Tibial nerve (tissue), 4 donors: ENCODE results near the gene TNRC6C. TPM values are rescaled to one million over a fixed set of nuclear protein-coding genes. Genes with fewer than 3 reads are reported as not detected.

Experiments
- DNase-seq, 2 donors: peaks; one replicate each; pipeline ENCODE4 v3.0.0-alpha.2; 2019; ENCODE audit warnings: low spot score in 2 of 2
- H3K27ac ChIP-seq, 4 donors: fragments of 200-600 bp; sonication (generic) in 3 of 4; one replicate each; pipeline ENCODE4 v1.5.1; 2017 to 2019; ENCODE audit warnings: mild to moderate bottlenecking in 1 of 4
- H3K27me3 ChIP-seq, 2 donors: fragments of 200-600 bp; sonication (generic) in 1 of 2; one replicate each; pipeline versions ENCODE4 v1.5.1 to v1.6.0; 2017 to 2019
- H3K36me3 ChIP-seq, 3 donors: fragments of 200-600 bp; sonication (generic); one replicate each; pipeline ENCODE4 v1.5.1; 2018 to 2019
- H3K4me1 ChIP-seq, 4 donors: fragments of 200-600 bp; sonication (generic) in 3 of 4; one replicate each; pipeline ENCODE4 v1.5.1; 2017 to 2019
- H3K4me3 ChIP-seq, 4 donors: fragments of 200-600 bp; sonication (generic) in 3 of 4; one replicate each; pipeline ENCODE4 v1.5.1; 2017 to 2019; ENCODE audit warnings: mild to moderate bottlenecking in 1 of 4, moderate library complexity in 1 of 4
- H3K9me3 ChIP-seq, 4 donors: fragments of 200-600 bp; sonication (generic) in 3 of 4; one replicate each; pipeline ENCODE4 v1.5.1; 2017 to 2019
- CTCF ChIP-seq, 5 experiments: fragments of 200-600 bp in 3 of 5; fragments of 450-650 bp in 2 of 5; sonication (generic) in 3 of 5; IDR thresholded peaks; one replicate each; pipeline ENCODE4 v1.5.1; 2016 to 2019; ENCODE audit warnings: antibody characterized with exemption in 5 of 5, mild to moderate bottlenecking in 3 of 5, moderate library complexity in 2 of 5
- EP300 ChIP-seq, 2 donors: sonication (generic); formaldehyde crosslinking; IDR thresholded peaks; one replicate each; pipeline ENCODE4 v1.6.1; 2017; ENCODE audit warnings: antibody characterized with exemption in 2 of 2, mild to moderate bottlenecking in 1 of 2
- POLR2A ChIP-seq, 2 donors: fragments of 450-650 bp; IDR thresholded peaks; one replicate each; pipeline ENCODE4 v1.6.1; 2017; ENCODE audit warnings: antibody characterized with exemption in 2 of 2, mild to moderate bottlenecking in 2 of 2, moderate library complexity in 2 of 2
- whole genome bisulfite sequencing, 2 donors: methylation state at CpG; one replicate each; pipeline ENCODE4 v1.1.5; 2018; 5-methylcytosine and 5-hydroxymethylcytosine counted together
- total RNA-seq, 4 donors: library from RNA; depleted of rRNA; stranded (reverse); fragments of >200 nt; gene quantifications; one replicate each; pipeline ENCODE4 v1.1.0, GENCODE V29; 2016

TNRC6C gene
- total RNA-seq, 4 donors from 2014 or later: 24.0 to 43.5 (median 34.3) TPM

- Histone ChIP-seq H3K27ac (peak overlapping the region; percentile 75 to 93 (median 92)), H3K27me3 (no peaks in the 10 kb centered on the region), H3K4me1 (peaks cover 0 to 77% (median 52%) of the 10 kb centered on the region in 4 donors), H3K4me3 (peak overlapping the region in 1 of 4 donors; percentile 2), H3K36me3 (peaks cover 0 to 55% (median 7%) of the 10 kb centered on the region in 3 donors), H3K9me3 (no peaks in the 10 kb centered on the region)
- TF ChIP-seq EP300 (IDR thresholded peaks at IDR 0.05) (no peak), CTCF (IDR thresholded peaks at IDR 0.05) (no peak), POLR2A (IDR thresholded peaks at IDR 0.05) (no peak)
- 48 to 58% methylated on average over 9 to 12 of the region's 12 CpGs for WGBS, 2 donors
- DNase-seq: no peak
Measured at GRCh38 chr17:78124836-78125137, 166.3 kb downstream of the TNRC6C start.

GRCh38 chr17:78125138-78125913 is 166.8 kb downstream of the TNRC6C start:
- no peaks in the 10 kb centered on the region for H3K9me3 ChIP-seq
- DNase-seq: no peak
- peak overlapping the region in 3 of 4 donors; percentile 2 to 14 (median 10) for H3K4me3 ChIP-seq
- peaks cover 0 to 83% (median 54%) of the 10 kb centered on the region in 4 donors for H3K4me1 ChIP-seq
- peaks cover 0 to 49% (median 7%) of the 10 kb centered on the region in 3 donors for H3K36me3 ChIP-seq
- H3K27me3 ChIP-seq: no peaks in the 10 kb centered on the region
- WGBS, 2 donors: 41 to 45% methylated on average over 23 to 26 of the region's 39 CpGs
- TF ChIP-seq CTCF (IDR thresholded peaks at IDR 0.05) (no peak), EP300 (IDR thresholded peaks at IDR 0.05) (no peak), POLR2A (IDR thresholded peaks at IDR 0.05) (no peak)
- peak overlapping the region; percentile 75 to 93 (median 92) for H3K27ac ChIP-seq

- WGBS, 2 donors: 38 to 50% methylated on average over 20 to 21 of the region's 25 CpGs
- Histone ChIP-seq H3K36me3 (peaks cover 0 to 40% (median 7%) of the 10 kb centered on the region in 3 donors), H3K4me3 (peak overlapping the region in 2 of 4 donors; percentile 3 to 10)
Measured at GRCh38 chr17:78125976-78126894, 167.7 kb downstream of the TNRC6C start.

GRCh38 chr17:78126895-78127238 is 168.4 kb downstream of the TNRC6C start:
- Histone ChIP-seq H3K27ac (peak overlapping the region; percentile 75 to 93 (median 92)), H3K9me3 (no peaks in the 10 kb centered on the region), H3K4me3 (peak overlapping the region in 3 of 4 donors; percentile 65 to 86 (median 84)), H3K27me3 (no peaks in the 10 kb centered on the region), H3K4me1 (peaks cover 0 to 92% (median 62%) of the 10 kb centered on the region in 4 donors), H3K36me3 (peaks cover 0 to 34% (median 7%) of the 10 kb centered on the region in 3 donors)
- WGBS, 2 donors: 33 to 37% methylated on average over 5 of the region's 6 CpGs
- no peak for DNase-seq
- no peak for TF ChIP-seq CTCF (IDR thresholded peaks at IDR 0.05)
- no peak for TF ChIP-seq EP300 (IDR thresholded peaks at IDR 0.05)
- TF ChIP-seq POLR2A (IDR thresholded peaks at IDR 0.05): no peak

More at GRCh38 chr17:78125976-78126894, 167.7 kb downstream of the TNRC6C start:
- Histone ChIP-seq H3K27ac (peak overlapping the region; percentile 75 to 93 (median 92)), H3K27me3 (no peaks in the 10 kb centered on the region), H3K4me1 (peaks cover 0 to 92% (median 56%) of the 10 kb centered on the region in 4 donors), H3K9me3 (no peaks in the 10 kb centered on the region)
- TF ChIP-seq CTCF (IDR thresholded peaks at IDR 0.05) (no peak), POLR2A (IDR thresholded peaks at IDR 0.05) (no peak), EP300 (IDR thresholded peaks at IDR 0.05) (no peak)
- no peak for DNase-seq
